ENCODE data around the gene ZBTB21.

The ZBTB21 gene

DNA sequence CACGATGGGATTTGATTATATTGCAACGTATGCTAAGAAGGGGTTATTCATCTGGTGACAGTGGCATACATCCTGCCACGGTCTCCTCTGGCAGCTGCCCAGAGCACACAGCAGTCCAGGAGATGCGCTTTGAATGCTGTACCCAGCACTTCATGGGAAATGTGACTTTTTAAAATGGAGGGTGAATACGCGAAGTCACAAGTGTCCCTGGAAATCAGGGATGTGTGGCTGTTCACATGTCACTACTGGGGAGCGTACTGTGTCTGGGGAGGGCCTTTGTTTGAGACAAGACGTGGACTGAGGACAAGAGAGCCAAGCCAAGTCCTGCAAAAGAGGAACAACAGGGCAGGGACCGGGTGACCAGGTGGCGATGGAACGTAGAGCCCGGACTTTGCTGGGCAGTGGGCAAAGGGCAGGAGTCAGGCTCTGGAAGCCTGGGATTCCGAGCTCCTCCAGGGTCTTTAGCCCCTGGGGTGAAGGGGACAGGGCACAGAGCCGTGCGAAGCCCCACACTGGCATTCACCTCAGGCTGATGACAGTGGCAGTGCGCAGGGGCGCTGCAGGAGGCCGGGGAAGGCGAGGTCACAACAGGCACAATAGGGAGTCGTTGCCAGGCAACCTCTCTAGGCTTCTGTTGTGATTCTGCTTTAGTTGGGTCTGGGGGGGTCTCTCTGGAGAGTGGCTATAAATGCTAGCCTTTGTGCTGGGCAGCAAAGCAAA, 11.4 kb upstream of the ZBTB21 start:
- no peak overlapping the region for H3K4me3 ChIP-seq
- no peak for DNase-seq (ENCODE audit: low spot score)
- TF ChIP-seq, protein P1, sequence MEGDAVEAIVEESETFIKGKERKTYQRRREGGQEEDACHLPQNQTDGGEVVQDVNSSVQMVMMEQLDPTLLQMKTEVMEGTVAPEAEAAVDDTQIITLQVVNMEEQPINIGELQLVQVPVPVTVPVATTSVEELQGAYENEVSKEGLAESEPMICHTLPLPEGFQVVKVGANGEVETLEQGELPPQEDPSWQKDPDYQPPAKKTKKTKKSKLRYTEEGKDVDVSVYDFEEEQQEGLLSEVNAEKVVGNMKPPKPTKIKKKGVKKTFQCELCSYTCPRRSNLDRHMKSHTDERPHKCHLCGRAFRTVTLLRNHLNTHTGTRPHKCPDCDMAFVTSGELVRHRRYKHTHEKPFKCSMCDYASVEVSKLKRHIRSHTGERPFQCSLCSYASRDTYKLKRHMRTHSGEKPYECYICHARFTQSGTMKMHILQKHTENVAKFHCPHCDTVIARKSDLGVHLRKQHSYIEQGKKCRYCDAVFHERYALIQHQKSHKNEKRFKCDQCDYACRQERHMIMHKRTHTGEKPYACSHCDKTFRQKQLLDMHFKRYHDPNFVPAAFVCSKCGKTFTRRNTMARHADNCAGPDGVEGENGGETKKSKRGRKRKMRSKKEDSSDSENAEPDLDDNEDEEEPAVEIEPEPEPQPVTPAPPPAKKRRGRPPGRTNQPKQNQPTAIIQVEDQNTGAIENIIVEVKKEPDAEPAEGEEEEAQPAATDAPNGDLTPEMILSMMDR (IDR thresholded peaks at IDR 0.05), result no peak
- H3K27ac ChIP-seq, result no peak overlapping the region

DNA sequence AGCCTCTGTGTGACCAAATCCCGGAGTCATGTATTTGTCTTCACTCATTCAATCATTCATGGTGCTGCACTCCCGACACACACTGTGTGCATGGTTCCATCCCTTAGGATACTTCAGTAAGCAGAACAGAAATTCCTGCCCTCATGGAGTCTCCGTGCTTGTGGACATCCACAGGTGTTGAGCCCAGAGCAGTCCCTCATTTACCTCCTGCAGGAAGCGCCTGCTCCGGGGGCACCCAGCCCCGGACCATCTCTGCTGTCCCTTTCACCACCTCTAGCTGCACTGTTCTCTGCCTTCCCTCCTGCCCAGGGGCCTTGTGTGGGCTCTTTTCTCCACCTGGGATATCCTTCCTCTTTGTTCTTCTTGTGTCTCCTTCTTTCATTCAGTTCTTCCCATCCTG, 9.5 kb upstream of the ZBTB21 start:
- H3K4me3 ChIP-seq, result no peak overlapping the region
- TF ChIP-seq, protein P1 (IDR thresholded peaks at IDR 0.05), result no peak
- no peak for DNase-seq (ENCODE audit: low spot score)

DNA sequence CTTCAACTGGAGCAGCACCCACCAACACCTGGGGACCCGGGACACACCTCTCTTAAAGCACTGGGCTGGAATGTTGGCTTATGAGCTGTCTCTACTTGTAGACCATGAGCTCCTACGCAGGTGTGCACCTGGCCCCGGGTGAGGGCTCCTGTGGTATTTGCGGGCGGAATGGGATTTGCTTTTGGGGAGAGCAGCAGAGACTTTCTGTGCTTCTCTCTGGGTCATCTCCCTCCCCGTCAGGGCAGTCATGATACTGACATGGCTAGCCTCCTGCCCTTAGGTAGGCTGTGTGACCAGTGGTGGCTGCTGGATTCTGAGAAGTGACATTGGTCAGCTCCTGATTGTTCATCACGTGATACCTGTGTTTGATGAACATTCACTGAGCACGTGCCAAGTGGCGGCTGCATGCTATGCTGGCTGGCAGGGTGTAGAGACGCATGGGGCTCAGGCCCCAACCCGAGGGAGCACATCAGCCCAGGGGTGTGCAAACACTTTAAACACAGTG, 9.0 kb upstream of the ZBTB21 start:
- TF ChIP-seq, protein P1 (IDR thresholded peaks at IDR 0.05), result no peak
- no peak overlapping the region for H3K4me3 ChIP-seq
- DNase-seq (ENCODE audit: low spot score), result no peak

More for the DNA sequence above, 9.5 kb upstream of the ZBTB21 start:
- no peak overlapping the region for H3K27ac ChIP-seq

DNA sequence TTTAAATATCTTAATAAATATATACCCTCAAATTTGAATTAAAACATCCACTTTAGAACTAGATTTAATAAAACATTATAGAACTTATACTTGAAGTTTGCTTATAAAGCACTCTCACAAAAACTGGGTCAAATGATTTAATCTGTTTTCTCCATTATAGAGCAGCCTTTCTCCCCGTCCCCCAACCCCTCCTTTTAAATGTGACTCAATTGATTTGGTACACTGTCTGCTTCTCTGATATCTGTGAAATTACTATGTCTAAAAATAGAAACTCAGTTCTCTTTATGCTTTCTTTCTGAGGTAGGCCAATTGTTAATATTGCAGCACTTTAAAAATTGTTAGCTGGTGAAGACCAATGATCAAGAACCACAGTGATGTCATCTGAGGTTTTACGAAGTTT, 6.9 kb upstream of the ZBTB21 start:
- no peak overlapping the region for H3K4me3 ChIP-seq
- TF ChIP-seq, protein P1 (IDR thresholded peaks at IDR 0.05), result no peak
- no peak overlapping the region for H3K27ac ChIP-seq
- no peak for DNase-seq (ENCODE audit: low spot score)

More for the DNA sequence above, 9.0 kb upstream of the ZBTB21 start:
- H3K27ac ChIP-seq, result no peak overlapping the region

DNA sequence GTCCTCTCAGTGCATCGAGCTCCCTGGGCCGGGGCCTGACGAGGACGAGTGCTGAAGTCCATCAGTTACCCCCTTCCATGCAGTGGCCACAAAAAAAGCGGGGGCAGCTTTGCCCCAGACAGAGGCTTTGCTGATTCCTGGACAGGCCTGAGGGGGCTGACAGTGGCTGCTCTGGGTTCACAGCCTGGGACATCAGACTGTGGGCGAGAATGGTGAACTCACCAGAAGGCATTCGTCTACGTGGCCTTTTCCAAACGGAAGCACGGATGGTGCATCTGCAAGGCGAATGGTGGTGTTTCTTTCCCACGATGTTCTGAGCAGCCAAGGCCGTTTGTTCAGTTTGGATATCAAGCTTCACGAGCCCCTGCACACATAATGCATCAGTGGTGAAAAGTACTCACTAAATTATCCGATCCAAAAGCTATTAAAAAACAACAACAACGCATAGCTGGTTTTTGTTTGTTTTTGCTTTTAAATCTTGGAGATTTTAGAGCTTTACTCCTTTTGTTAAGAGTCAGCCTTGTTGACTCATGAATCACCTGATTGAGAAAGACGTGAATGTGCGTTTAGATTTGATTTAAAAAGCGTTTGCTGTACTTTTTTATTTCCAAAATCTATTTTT, 6.3 kb upstream of the ZBTB21 start:
- no peak for DNase-seq (ENCODE audit: low spot score)
- Histone ChIP-seq H3K27ac (no peak overlapping the region), H3K4me3 (no peak overlapping the region)
- TF ChIP-seq, protein P1 (IDR thresholded peaks at IDR 0.05), result no peak

DNA sequence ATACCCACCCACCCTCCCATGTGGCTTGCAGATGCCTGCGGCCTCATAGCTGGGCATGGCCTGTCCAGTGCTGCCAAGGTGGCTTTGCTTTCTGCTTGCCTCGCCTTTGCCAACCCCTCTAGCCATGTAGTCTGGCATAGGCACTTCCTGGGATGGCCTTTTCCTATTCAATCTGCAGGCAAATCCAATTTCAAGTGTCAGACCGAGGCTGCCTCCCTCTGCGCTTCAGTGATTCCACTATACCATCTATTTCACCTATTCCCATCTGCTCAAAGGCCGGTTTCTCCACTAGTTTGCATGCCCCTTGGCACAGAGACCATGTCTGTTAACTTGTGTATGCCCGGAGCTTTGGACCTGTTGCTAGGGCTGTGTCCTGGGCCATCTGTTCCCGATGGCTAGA, 3.8 kb upstream of the ZBTB21 start:
- DNase-seq (ENCODE audit: low spot score), result peak; percentile 53
- TF ChIP-seq, protein P1 (IDR thresholded peaks at IDR 0.05), result no peak
- no peak overlapping the region for H3K4me3 ChIP-seq
- H3K27ac ChIP-seq, result no peak overlapping the region

DNA sequence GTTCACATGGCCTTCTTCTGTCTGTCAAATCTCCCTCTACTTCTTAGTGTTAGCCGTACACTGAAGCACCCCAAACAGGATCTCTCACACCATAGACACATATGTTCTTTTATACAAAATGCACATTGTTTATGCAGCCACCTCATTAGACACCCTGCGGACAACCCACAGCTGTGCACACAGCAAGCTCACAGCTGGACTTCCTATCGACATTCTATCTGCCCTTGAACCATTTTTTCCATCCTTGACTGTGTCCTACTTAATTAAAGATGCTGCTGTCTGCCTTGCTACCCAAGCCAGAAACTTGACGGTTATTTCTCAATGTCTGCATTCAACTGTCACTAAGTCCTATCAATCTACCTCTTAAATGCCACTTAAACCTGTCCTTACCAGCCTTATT, 3.2 kb upstream of the ZBTB21 start:
- Histone ChIP-seq H3K4me3 (no peak overlapping the region), H3K27ac (no peak overlapping the region)
- DNase-seq (ENCODE audit: low spot score), result no peak
- TF ChIP-seq, protein P1 (IDR thresholded peaks at IDR 0.05), result no peak

Measured in coronary artery (tissue), 2 donors.